GM19397 (cell line): ENCODE measurements around the gene FLOT1.
"Not testable (repeated sequence)": the region's sequence is repeated elsewhere in the genome, so short reads cannot be mapped to it uniquely, and the experiment has no call there.

Experiments
- ATAC-seq: cut with Tn5 transposase; IDR thresholded peaks from one replicate; pipeline ENCODE4 v1.9.1; 2021; ENCODE audit warnings: mild to moderate bottlenecking, moderate library complexity; ENCODE audit not compliant: unreplicated experiment

FLOT1 gene

GRCh38 chr6:30767944-30768301, 25.4 kb upstream of the FLOT1 start:
- ATAC-seq: no peak

- no peak for ATAC-seq
These were observed 24.9 kb upstream of the FLOT1 start for GRCh38 chr6:30767158-30767943.

GRCh38 chr6:30766461-30767157, 24.1 kb upstream of the FLOT1 start:
- ATAC-seq: no peak

- not testable (repeated sequence) for ATAC-seq
These were observed 23.0 kb upstream of the FLOT1 start for GRCh38 chr6:30765495-30765894.

GRCh38 chr6:30764490-30765043, 22.1 kb upstream of the FLOT1 start:
- ATAC-seq: not testable (repeated sequence)

- no peak for ATAC-seq
These were observed 21.4 kb upstream of the FLOT1 start for GRCh38 chr6:30763618-30764489.

GRCh38 chr6:30763155-30763617, 20.7 kb upstream of the FLOT1 start:
- ATAC-seq: no peak

GRCh38 chr6:30761791-30762429, 19.4 kb upstream of the FLOT1 start:
- ATAC-seq: no peak

GRCh38 chr6:30760549-30760948, 18.1 kb upstream of the FLOT1 start:
- no peak for ATAC-seq

- no peak for ATAC-seq
These were observed 17.2 kb upstream of the FLOT1 start for GRCh38 chr6:30759575-30760239.

GRCh38 chr6:30757261-30757904, 14.9 kb upstream of the FLOT1 start:
- no peak for ATAC-seq

- not testable (repeated sequence) for ATAC-seq
These were observed 14.0 kb upstream of the FLOT1 start for GRCh38 chr6:30756405-30757003.

- ATAC-seq: no peak
These were observed 12.1 kb upstream of the FLOT1 start for GRCh38 chr6:30754631-30755030.

- no peak for ATAC-seq
These were observed 9.9 kb upstream of the FLOT1 start for GRCh38 chr6:30752157-30752927.

- ATAC-seq: no peak
These were observed 7.8 kb upstream of the FLOT1 start for GRCh38 chr6:30750379-30750668.

GRCh38 chr6:30749554-30750378, 7.3 kb upstream of the FLOT1 start:
- ATAC-seq: no peak

- no peak for ATAC-seq
These were observed 6.5 kb upstream of the FLOT1 start for GRCh38 chr6:30748851-30749540.
